OCI-LY7 (cell line): ENCODE measurements around the gene TNXB. TPM values are rescaled to one million over a fixed set of nuclear protein-coding genes. Genes with fewer than 3 reads are reported as not detected.
"Not testable (repeated sequence)": the region's sequence is repeated elsewhere in the genome, so short reads cannot be mapped to it uniquely, and the experiment has no call there.

Source experiments
- BruUV-seq: library from RNA; stranded (reverse); fragments of 400-500 nt; replicated peaks from 2 replicates; lab custom pipeline; 2021; lab: Mats Ljungman, UMichigan
- CTCF ChIA-PET: fragments of 300-600 bp; sonication (Branson Sonifier 250); formaldehyde crosslinking; loops from one replicate; lab custom pipeline; 2022; ENCODE audit warnings: antibody characterized with exemption; ENCODE audit not compliant: unreplicated experiment; lab: Charles Lee
- POLR2A ChIA-PET: fragments of 300-600 bp; sonication (Branson Sonifier 250); formaldehyde crosslinking; loops from one replicate; lab custom pipeline; 2022; ENCODE audit warnings: antibody characterized with exemption; lab: Charles Lee
- DNase-seq: peaks from one replicate; pipeline ENCODE4 v3.0.0-alpha.2; 2015; ENCODE audit warnings: low spot score
- H2AFZ ChIP-seq: fragments of 200-600 bp; sonication (generic), shearing (Covaris generic); 2 replicates; pipeline ENCODE4 v1.6.1; 2014; ENCODE audit warnings: mild to moderate bottlenecking, antibody characterized with exemption, low read length, moderate library complexity
- H3K27ac ChIP-seq: fragments of 200-600 bp; sonication (generic); 2 replicates; pipeline ENCODE4 v1.5.1; 2014; ENCODE audit warnings: mixed run types, low read depth, mild to moderate bottlenecking, moderate library complexity, low read length, inconsistent platforms; ENCODE audit not compliant: poor library complexity, severe bottlenecking
- H3K36me3 ChIP-seq: fragments of 200-600 bp; sonication (generic); 2 replicates; pipeline ENCODE4 v1.6.1; 2014; ENCODE audit warnings: mild to moderate bottlenecking, antibody characterized with exemption, low read length, moderate library complexity, mixed read lengths; ENCODE audit not compliant: insufficient read depth
- H3K4me1 ChIP-seq: fragments of 200-600 bp; sonication (generic); 2 replicates; pipeline ENCODE4 v1.5.1; 2014; ENCODE audit warnings: mild to moderate bottlenecking, low read length; ENCODE audit not compliant: insufficient read depth, poor library complexity, severe bottlenecking
- H3K4me2 ChIP-seq: fragments of 200-600 bp; sonication (generic); 2 replicates; pipeline ENCODE4 v1.6.1; 2014; ENCODE audit warnings: mild to moderate bottlenecking, low read length
- H3K4me3 ChIP-seq: fragments of 200-600 bp; sonication (generic); 2 replicates; pipeline ENCODE4 v1.5.1; 2014; ENCODE audit warnings: mild to moderate bottlenecking, low read depth, low read length; ENCODE audit not compliant: poor library complexity, severe bottlenecking
- H3K79me2 ChIP-seq: fragments of 200-600 bp; sonication (generic); 2 replicates; pipeline ENCODE4 v1.6.1; 2016; ENCODE audit warnings: low read depth, mild to moderate bottlenecking, low read length, moderate library complexity, mixed read lengths; ENCODE audit not compliant: insufficient read depth
- H3K9me2 ChIP-seq: fragments of 200-600 bp; sonication (generic); 2 replicates; pipeline ENCODE4 v1.6.1; 2016; ENCODE audit warnings: mild to moderate bottlenecking, low read length, mixed read lengths; ENCODE audit not compliant: insufficient read depth
- H3K9me3 ChIP-seq: fragments of 200-600 bp; sonication (generic); 2 replicates; pipeline ENCODE4 v1.6.1; 2014; ENCODE audit warnings: mild to moderate bottlenecking, mixed run types, low read length, mixed read lengths
- H4K20me1 ChIP-seq: fragments of 200-600 bp; sonication (generic); 2 replicates; pipeline ENCODE4 v1.6.1; 2014; ENCODE audit warnings: mild to moderate bottlenecking, antibody characterized with exemption, low read length, moderate library complexity, mixed read lengths; ENCODE audit not compliant: insufficient read depth
- CTCF ChIP-seq: fragments of 200-600 bp; sonication (generic); conservative IDR thresholded peaks from 2 replicates; pipeline ENCODE4 v1.5.1; 2014; ENCODE audit warnings: mild to moderate bottlenecking, antibody characterized with exemption, low read length, moderate library complexity, mixed read lengths
- EZH2phosphoT487 ChIP-seq: fragments of 200-600 bp; sonication (generic); IDR thresholded peaks from 2 replicates; pipeline ENCODE4 v1.6.1; 2018; ENCODE audit warnings: low read depth, borderline replicate concordance, mild to moderate bottlenecking, mixed run types, antibody characterized with exemption, low read length, moderate library complexity, mixed read lengths
- intact Hi-C: fragments of 100-400 bp; cut with micrococcal nuclease; formaldehyde crosslinking; loops from one replicate; pipeline ENCODE4 v1.10.0; 2022; ENCODE audit not compliant: unreplicated experiment
- total RNA-seq, 2 experiments: library from RNA; depleted of rRNA in 1 of 2; stranded (reverse); fragments of >200 nt in 1 of 2; shearing (Covaris generic) in 1 of 2; gene quantifications; 2 replicates each; pipeline ENCODE4 v1.2.3, GENCODE V29; 2014 to 2022

The TNXB gene
- total RNA-seq, 2 experiments from 2014 or later = 1.7 to 9.2 TPM

DNA sequence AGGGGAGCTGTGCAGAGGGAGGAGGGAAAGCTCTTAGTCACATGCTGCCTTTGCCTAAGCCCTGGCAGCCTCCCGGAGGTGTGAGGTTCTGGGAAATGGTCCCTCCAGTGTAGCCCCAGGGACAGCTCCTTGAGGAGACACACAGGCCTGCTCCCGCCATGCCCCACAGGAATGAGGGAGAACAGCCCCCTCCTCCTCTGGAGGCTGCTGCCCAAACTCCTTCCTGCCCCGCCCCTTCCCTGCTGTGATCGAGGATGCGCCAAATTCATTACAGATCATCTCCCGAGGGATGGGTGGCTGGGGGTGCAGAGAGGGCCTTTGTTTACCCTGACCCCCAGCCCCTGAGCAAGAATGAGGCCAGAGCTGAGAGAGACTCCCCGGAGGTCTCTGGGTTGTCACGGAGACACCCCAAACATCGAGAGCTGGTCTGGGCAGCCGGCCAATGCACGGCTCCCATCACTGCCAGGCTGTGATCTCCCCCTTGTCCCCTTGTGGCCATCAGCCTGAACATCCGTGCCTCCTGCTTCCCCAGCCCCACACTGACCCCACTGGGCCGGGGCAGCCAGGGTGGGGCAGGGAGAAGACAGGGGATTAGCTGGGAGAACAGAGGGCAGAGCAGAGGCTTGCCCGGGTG, 62.6 kb downstream of the TNXB start:
- POLR2A ChIA-PET = no interaction called here
- no peak for DNase-seq
- TF ChIP-seq EZH2phosphoT487 = no peak
- TF ChIP-seq CTCF = no peak
- H3K9me2 ChIP-seq = no peaks in the 10 kb centered on the region
- BruUV-seq = no TSS peak
- no peaks in the 10 kb centered on the region for H3K79me2 ChIP-seq
- H3K36me3 ChIP-seq = no peaks in the 10 kb centered on the region
- H4K20me1 ChIP-seq = no peaks in the 10 kb centered on the region
- no peaks in the 10 kb centered on the region for H3K9me3 ChIP-seq
- CTCF ChIA-PET = interaction anchor here (0.5 kb wide), 1 partner anchor 18 kb away, joined by 3 read pairs; no protein-coding TSS in a partner anchor
- no peak overlapping the region for H3K4me2 ChIP-seq
- no peak overlapping the region for H3K27ac ChIP-seq
- no peaks in the 10 kb centered on the region for H3K4me1 ChIP-seq
- no peak overlapping the region for H2AFZ ChIP-seq
- intact Hi-C loops = no loop called here
- H3K4me3 ChIP-seq = no peak overlapping the region

- no peaks in the 10 kb centered on the region for H3K36me3 ChIP-seq
- no peak for TF ChIP-seq EZH2phosphoT487
- no peak for TF ChIP-seq CTCF
- no peaks in the 10 kb centered on the region for H3K9me3 ChIP-seq
- intact Hi-C loops = no loop called here
- H3K79me2 ChIP-seq = no peaks in the 10 kb centered on the region
- no peaks in the 10 kb centered on the region for H3K4me1 ChIP-seq
- CTCF ChIA-PET = no interaction called here
- H3K27ac ChIP-seq = no peak overlapping the region
- no peak overlapping the region for H3K4me2 ChIP-seq
- BruUV-seq = no TSS peak
- no peak overlapping the region for H3K4me3 ChIP-seq
- no peaks in the 10 kb centered on the region for H3K9me2 ChIP-seq
- no peak overlapping the region for H2AFZ ChIP-seq
- H4K20me1 ChIP-seq = no peaks in the 10 kb centered on the region
- POLR2A ChIA-PET = no interaction called here
- DNase-seq = no peak
Observed at GRCh38 chr6:32045811-32046449, 63.2 kb downstream of the TNXB start.

DNA sequence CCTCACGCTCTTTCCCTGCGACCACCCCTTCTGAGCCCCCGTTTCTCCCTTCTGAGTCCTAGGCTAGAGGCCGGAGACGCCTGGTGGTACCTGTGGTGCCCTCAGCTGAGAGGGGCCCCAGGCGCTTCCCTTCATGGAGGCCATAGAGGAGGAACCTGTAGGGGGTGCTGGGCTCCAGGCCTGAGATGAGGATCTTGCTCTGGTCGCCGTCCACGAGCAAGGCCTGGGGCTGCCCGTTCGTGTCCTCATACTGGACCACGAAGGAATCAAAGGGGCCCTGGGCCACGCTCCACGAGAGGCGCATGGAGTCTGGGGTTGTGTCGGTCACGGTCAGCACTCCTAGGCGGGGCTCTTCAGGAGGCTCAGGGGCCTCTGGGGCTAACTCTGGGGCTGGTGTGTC, 64.2 kb downstream of the TNXB start:
- H3K36me3 ChIP-seq, H3K27ac ChIP-seq, H4K20me1 ChIP-seq, H3K79me2 ChIP-seq, H3K9me3 ChIP-seq, H3K9me2 ChIP-seq, H2AFZ ChIP-seq, DNase-seq, intact Hi-C loops, POLR2A ChIA-PET, H3K4me3 ChIP-seq, BruUV-seq, CTCF ChIA-PET, H3K4me2 ChIP-seq, H3K4me1 ChIP-seq: not testable (repeated sequence)

- CTCF ChIA-PET, H3K4me1 ChIP-seq, POLR2A ChIA-PET, H3K79me2 ChIP-seq, DNase-seq, H2AFZ ChIP-seq, H3K27ac ChIP-seq, H3K4me2 ChIP-seq, H3K9me2 ChIP-seq, intact Hi-C loops, H4K20me1 ChIP-seq, H3K4me3 ChIP-seq, H3K36me3 ChIP-seq, BruUV-seq, H3K9me3 ChIP-seq: not testable (repeated sequence)
Observed at GRCh38 chr6:32043589-32044380, 65.4 kb downstream of the TNXB start.
